HG02759 (cell line): ENCODE measurements around the gene CD59.
"Not testable (repeated sequence)": the region's sequence is repeated elsewhere in the genome, so short reads cannot be mapped to it uniquely, and the experiment has no call there.

ENCODE experiments used
- ATAC-seq: cut with Tn5 transposase; IDR thresholded peaks from one replicate; pipeline ENCODE4 v1.9.1; 2021; ENCODE audit warnings: mild to moderate bottlenecking, moderate library complexity; ENCODE audit not compliant: unreplicated experiment

Gene CD59

GRCh38 chr11:33669598-33670249, 66.5 kb downstream of the CD59 start:
- no peak for ATAC-seq

- ATAC-seq, result no peak
Observed at GRCh38 chr11:33668951-33669596, 67.1 kb downstream of the CD59 start.

GRCh38 chr11:33668468-33668825, 67.8 kb downstream of the CD59 start:
- no peak for ATAC-seq

GRCh38 chr11:33667819-33668467, 68.3 kb downstream of the CD59 start:
- ATAC-seq, result no peak

- no peak for ATAC-seq
Observed at GRCh38 chr11:33665350-33666106, 70.7 kb downstream of the CD59 start.

- ATAC-seq, result no peak
Observed at GRCh38 chr11:33664827-33665226, 71.4 kb downstream of the CD59 start.

GRCh38 chr11:33664166-33664565, 72.1 kb downstream of the CD59 start:
- ATAC-seq, result no peak

- ATAC-seq, result no peak
Observed at GRCh38 chr11:33663121-33663520, 73.1 kb downstream of the CD59 start.

GRCh38 chr11:33661526-33661925, 74.7 kb downstream of the CD59 start:
- ATAC-seq, result not testable (repeated sequence)

GRCh38 chr11:33660962-33661361, 75.3 kb downstream of the CD59 start:
- ATAC-seq, result no peak

GRCh38 chr11:33659370-33660139, 76.7 kb downstream of the CD59 start:
- ATAC-seq, result no peak

- ATAC-seq, result no peak
Observed at GRCh38 chr11:33658195-33658900, 77.9 kb downstream of the CD59 start.

- no peak for ATAC-seq
Observed at GRCh38 chr11:33657757-33658156, 78.5 kb downstream of the CD59 start.

- ATAC-seq, result no peak
Observed at GRCh38 chr11:33656768-33657167, 79.5 kb downstream of the CD59 start.

- ATAC-seq, result peak; percentile 84
Observed at GRCh38 chr11:33655842-33656600, 80.2 kb downstream of the CD59 start.

- no peak for ATAC-seq
Observed at GRCh38 chr11:33654594-33654993, 81.6 kb downstream of the CD59 start.
